Transverse colon (tissue), 4 donors: ENCODE measurements around the gene TBR1.

Experiments used
- EP300 ChIP-seq: sonication (generic); formaldehyde crosslinking; IDR thresholded peaks from one replicate; pipeline ENCODE4 v1.6.1; 2017; ENCODE audit warnings: antibody characterized with exemption, low read depth
- POLR2A ChIP-seq: fragments of 450-650 bp; IDR thresholded peaks from one replicate; pipeline ENCODE4 v1.6.1; 2016; ENCODE audit warnings: antibody characterized with exemption, mild to moderate bottlenecking, moderate library complexity
- POLR2AphosphoS5 ChIP-seq, 3 donors: sonication (generic); formaldehyde crosslinking; IDR thresholded peaks; one replicate each; pipeline ENCODE4 v1.6.1; 2016; ENCODE audit warnings: antibody characterized with exemption in 3 of 3
- TF ChIP-seq, protein P1 (sequence below), 5 experiments: fragments of 200-600 bp in 3 of 5; fragments of 450-650 bp in 2 of 5; sonication (generic) in 3 of 5; IDR thresholded peaks; 1 replicate in 2 of 5; 2 replicates in 3 of 5; pipeline ENCODE4 v1.5.1; 2016 to 2017; ENCODE audit warnings: antibody characterized with exemption in 5 of 5, inconsistent platforms in 3 of 5, mild to moderate bottlenecking in 2 of 5, moderate library complexity in 1 of 5

DNA sequence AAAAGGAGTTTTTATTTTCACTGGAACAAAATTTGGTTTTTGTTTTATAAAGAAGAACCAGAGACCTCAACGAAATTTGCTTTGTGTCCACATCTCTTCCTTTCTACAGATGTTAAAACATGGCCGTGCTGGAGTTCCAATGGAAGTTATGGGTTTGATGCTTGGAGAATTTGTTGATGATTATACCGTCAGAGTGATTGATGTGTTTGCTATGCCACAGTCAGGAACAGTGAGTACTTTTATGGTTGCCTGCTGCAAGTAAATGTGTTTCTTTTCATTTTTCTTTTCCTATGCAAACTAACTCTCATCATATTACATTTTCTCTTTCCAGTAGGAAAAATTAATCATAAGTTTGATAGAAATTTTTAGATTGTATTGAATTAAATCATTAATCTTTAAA, 48.4 kb upstream of the TBR1 start:
- TF ChIP-seq, protein P1, sequence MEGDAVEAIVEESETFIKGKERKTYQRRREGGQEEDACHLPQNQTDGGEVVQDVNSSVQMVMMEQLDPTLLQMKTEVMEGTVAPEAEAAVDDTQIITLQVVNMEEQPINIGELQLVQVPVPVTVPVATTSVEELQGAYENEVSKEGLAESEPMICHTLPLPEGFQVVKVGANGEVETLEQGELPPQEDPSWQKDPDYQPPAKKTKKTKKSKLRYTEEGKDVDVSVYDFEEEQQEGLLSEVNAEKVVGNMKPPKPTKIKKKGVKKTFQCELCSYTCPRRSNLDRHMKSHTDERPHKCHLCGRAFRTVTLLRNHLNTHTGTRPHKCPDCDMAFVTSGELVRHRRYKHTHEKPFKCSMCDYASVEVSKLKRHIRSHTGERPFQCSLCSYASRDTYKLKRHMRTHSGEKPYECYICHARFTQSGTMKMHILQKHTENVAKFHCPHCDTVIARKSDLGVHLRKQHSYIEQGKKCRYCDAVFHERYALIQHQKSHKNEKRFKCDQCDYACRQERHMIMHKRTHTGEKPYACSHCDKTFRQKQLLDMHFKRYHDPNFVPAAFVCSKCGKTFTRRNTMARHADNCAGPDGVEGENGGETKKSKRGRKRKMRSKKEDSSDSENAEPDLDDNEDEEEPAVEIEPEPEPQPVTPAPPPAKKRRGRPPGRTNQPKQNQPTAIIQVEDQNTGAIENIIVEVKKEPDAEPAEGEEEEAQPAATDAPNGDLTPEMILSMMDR (IDR thresholded peaks at IDR 0.05) = no peak
- no peak for TF ChIP-seq POLR2A
- no peak for TF ChIP-seq POLR2AphosphoS5 (IDR thresholded peaks at IDR 0.05)
- TF ChIP-seq EP300 = no peak
